Smooth muscle cell (in vitro differentiated cells): ENCODE measurements around the gene VMO1. TPM values are rescaled to one million over a fixed set of nuclear protein-coding genes. Genes with fewer than 3 reads are reported as not detected.

ENCODE experiments used
- DNase-seq: peaks from one replicate; lab custom pipeline; 2025; ENCODE audit not compliant: unreplicated experiment; lab: John Stamatoyannopoulos, UW
- H2AFZ ChIP-seq: fragments of 200-600 bp; sonication (generic); 2 replicates; pipeline ENCODE4 v1.6.0; 2016; ENCODE audit warnings: antibody characterized with exemption, low read depth, mild to moderate bottlenecking
- H3F3A ChIP-seq: fragments of 200-600 bp; sonication (generic); 2 replicates; pipeline ENCODE4 v1.6.0; 2017; ENCODE audit warnings: antibody characterized with exemption, low read depth
- H3K27ac ChIP-seq: fragments of 200-600 bp; sonication (generic); 2 replicates; pipeline ENCODE4 v1.5.1; 2016; ENCODE audit warnings: low read depth, mild to moderate bottlenecking
- H3K27me3 ChIP-seq: fragments of 200-600 bp; sonication (generic); 2 replicates; pipeline ENCODE4 v1.6.1; 2016; ENCODE audit warnings: low read depth, mild to moderate bottlenecking
- H3K36me3 ChIP-seq: fragments of 200-600 bp; sonication (generic); 2 replicates; pipeline ENCODE4 v1.5.1; 2016; ENCODE audit warnings: low read depth
- H3K4me1 ChIP-seq: fragments of 200-600 bp; sonication (generic); 2 replicates; pipeline ENCODE4 v1.5.1; 2016; ENCODE audit warnings: low read depth
- H3K4me2 ChIP-seq: fragments of 200-600 bp; sonication (generic); 2 replicates; pipeline ENCODE4 v1.6.0; 2016; ENCODE audit warnings: mild to moderate bottlenecking
- H3K4me3 ChIP-seq: fragments of 200-600 bp; sonication (generic); 2 replicates; pipeline ENCODE4 v1.5.1; 2016; ENCODE audit warnings: mild to moderate bottlenecking
- H3K79me2 ChIP-seq: fragments of 200-600 bp; sonication (generic); 2 replicates; pipeline ENCODE4 v1.6.0; 2016; ENCODE audit warnings: low read depth, mild to moderate bottlenecking
- H3K9ac ChIP-seq: fragments of 200-600 bp; sonication (generic); 2 replicates; pipeline ENCODE4 v1.6.0; 2016; ENCODE audit warnings: low read depth
- H3K9me3 ChIP-seq: fragments of 200-600 bp; sonication (generic); replicated peaks from 2 replicates; pipeline ENCODE4 v1.5.1; 2016; ENCODE audit warnings: low read depth
- H4K20me1 ChIP-seq: fragments of 200-600 bp; sonication (generic); 2 replicates; pipeline ENCODE4 v1.6.0; 2016; ENCODE audit warnings: low read depth
- WGBS: methylation state at CpG from one replicate; pipeline ENCODE4 v1.1.7; 2016; ENCODE audit warnings: low lambda C conversion rate; 5-methylcytosine and 5-hydroxymethylcytosine counted together
- polyA plus RNA-seq: library from polyadenylated mRNA; unstranded; fragments of >200 nt; fragmentation: Nextera tagmentation; extraction: Ambion mirVana; gene quantifications from 2 replicates; pipeline ENCODE4 v1.2.1, GENCODE V29; 2016
- total RNA-seq: library from RNA; depleted of rRNA; stranded (reverse); fragments of >200 nt; gene quantifications from 2 replicates; pipeline ENCODE4 v1.2.3, GENCODE V29; 2014
- TF ChIP-seq, protein P1 (sequence below): fragments of 200-600 bp; sonication (generic); IDR thresholded peaks from 2 replicates; pipeline ENCODE4 v1.5.1; 2017; ENCODE audit warnings: borderline replicate concordance, mild to moderate bottlenecking, antibody characterized with exemption; ENCODE audit not compliant: insufficient read depth, poor library complexity, severe bottlenecking

VMO1 gene
- total and polyA plus RNA-seq, 2 experiments from 2014 or later: 0.94 TPM; not detected in 1

DNA sequence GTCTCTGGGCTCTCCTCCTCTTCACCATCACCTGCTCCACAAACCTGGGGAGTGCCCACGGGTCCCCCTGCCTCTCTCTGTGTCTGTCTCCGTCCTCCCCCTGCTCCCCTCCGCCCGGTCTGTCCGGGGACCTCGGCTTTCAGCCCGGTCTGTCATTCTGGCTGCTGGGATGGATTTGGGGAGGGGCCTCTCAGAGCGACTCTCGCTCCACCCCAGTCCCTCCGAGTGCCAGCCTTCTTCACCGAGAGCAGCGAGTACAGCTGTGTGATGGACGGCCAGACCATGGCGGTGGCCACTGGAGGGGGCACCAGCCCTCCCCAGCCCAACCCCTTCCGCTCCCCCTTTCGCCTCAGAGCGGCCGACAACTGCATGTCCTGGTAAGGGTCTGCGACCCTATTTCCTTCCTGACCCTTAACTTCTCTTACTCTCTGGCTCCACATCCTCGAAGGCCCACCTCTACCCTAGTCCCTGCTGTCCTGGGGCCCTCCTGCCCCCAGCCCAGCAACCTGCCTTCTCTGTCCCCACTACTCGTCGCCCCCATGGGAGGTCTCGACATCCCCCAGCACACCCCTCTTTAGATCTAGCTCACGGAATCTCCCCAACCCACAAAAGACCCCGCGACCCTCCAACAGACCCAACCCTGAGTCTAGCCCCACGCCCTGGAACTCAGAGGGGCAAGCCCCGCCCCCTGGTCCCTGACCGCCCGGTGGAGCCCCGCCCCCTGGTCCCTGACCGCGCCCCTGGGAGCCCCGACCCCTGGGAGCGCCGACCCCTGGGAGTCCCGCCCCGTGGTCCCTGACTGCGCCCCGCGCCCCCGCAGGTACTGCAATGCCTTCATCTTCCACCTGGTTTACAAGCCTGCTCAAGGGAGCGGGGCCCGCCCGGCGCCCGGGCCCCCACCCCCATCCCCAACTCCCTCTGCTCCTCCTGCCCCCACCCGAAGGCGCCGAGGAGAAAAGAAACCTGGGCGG is 40.9 kb downstream of the VMO1 start:
- no peaks in the 10 kb centered on the region for H4K20me1 ChIP-seq
- H3K4me2 ChIP-seq: peak overlapping the region; percentile 69
- WGBS: 7% methylated on average over 38 of the region's 51 CpGs
- H3K9ac ChIP-seq: no peak overlapping the region
- peaks cover 6% of the 10 kb centered on the region for H3K4me1 ChIP-seq
- no peaks in the 10 kb centered on the region for H3K36me3 ChIP-seq
- peak overlapping the region; percentile 21 for H3K4me3 ChIP-seq
- peak overlapping the region; percentile 49 for H2AFZ ChIP-seq
- no peak for DNase-seq
- H3K27ac ChIP-seq: no peak overlapping the region
- H3K9me3 ChIP-seq: no peaks in the 10 kb centered on the region
- no peaks in the 10 kb centered on the region for H3K79me2 ChIP-seq
- peaks cover 65% of the 10 kb centered on the region for H3K27me3 ChIP-seq
- TF ChIP-seq, protein P1, sequence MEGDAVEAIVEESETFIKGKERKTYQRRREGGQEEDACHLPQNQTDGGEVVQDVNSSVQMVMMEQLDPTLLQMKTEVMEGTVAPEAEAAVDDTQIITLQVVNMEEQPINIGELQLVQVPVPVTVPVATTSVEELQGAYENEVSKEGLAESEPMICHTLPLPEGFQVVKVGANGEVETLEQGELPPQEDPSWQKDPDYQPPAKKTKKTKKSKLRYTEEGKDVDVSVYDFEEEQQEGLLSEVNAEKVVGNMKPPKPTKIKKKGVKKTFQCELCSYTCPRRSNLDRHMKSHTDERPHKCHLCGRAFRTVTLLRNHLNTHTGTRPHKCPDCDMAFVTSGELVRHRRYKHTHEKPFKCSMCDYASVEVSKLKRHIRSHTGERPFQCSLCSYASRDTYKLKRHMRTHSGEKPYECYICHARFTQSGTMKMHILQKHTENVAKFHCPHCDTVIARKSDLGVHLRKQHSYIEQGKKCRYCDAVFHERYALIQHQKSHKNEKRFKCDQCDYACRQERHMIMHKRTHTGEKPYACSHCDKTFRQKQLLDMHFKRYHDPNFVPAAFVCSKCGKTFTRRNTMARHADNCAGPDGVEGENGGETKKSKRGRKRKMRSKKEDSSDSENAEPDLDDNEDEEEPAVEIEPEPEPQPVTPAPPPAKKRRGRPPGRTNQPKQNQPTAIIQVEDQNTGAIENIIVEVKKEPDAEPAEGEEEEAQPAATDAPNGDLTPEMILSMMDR: no peak
- H3F3A ChIP-seq: no peaks in the 10 kb centered on the region

DNA sequence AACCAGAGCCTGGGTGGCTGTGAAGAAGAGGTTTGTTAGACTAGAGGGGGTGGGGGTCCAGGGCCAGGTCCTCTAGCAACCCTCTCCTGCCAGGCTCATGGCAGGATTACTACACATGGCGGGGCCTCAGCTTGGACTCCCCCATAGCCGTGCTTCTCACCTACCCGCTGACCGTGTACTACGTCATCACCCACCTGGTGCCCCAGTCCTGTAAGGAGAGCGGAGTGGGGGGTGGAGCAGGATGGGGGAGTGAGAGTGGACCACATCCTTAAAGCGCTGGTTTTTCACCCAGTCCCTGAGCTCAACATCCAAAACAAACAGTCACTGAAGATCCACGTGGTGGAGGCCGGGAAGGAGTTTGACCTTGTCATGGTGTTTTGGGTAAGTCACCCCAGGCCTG is 42.3 kb downstream of the VMO1 start:
- no peaks in the 10 kb centered on the region for H3K36me3 ChIP-seq
- no peaks in the 10 kb centered on the region for H4K20me1 ChIP-seq
- WGBS: 93% methylated on average over 9 of the region's 9 CpGs
- H3K79me2 ChIP-seq: no peaks in the 10 kb centered on the region
- H3K9ac ChIP-seq: no peak overlapping the region
- H3K4me3 ChIP-seq: no peak overlapping the region
- H3K9me3 ChIP-seq: no peaks in the 10 kb centered on the region
- TF ChIP-seq, protein P1: no peak
- H2AFZ ChIP-seq: no peak overlapping the region
- H3K27ac ChIP-seq: no peak overlapping the region
- H3K27me3 ChIP-seq: peaks cover 66% of the 10 kb centered on the region
- H3K4me2 ChIP-seq: no peak overlapping the region
- DNase-seq: no peak
- H3F3A ChIP-seq: no peaks in the 10 kb centered on the region
- H3K4me1 ChIP-seq: peaks cover 10% of the 10 kb centered on the region

DNA sequence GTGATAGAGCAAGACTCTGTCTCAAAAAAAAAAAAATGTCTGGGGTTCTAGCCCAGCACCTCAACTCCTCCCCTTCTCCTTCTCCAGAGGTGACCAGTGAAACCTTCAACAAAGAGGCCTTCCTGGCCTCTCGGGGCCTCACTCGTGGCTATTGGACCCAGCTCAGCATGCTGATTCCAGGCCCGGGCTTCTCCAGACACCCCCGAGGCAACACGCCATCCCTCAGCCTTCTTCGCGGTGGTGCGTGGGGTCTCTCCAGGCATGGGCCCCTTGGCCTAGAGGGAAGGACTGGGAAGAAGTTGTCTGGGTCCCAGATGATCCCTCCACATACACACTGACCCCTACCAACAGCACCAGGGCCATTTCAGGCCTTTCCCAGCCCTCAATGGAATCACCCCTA is 42.9 kb downstream of the VMO1 start:
- Histone ChIP-seq H3K4me1 (peaks cover 16% of the 10 kb centered on the region), H3K9me3 (no peaks in the 10 kb centered on the region), H3K36me3 (no peaks in the 10 kb centered on the region), H2AFZ (no peak overlapping the region), H3K4me3 (no peak overlapping the region), H4K20me1 (no peaks in the 10 kb centered on the region), H3K4me2 (no peak overlapping the region), H3F3A (no peaks in the 10 kb centered on the region), H3K27ac (no peak overlapping the region), H3K79me2 (no peaks in the 10 kb centered on the region), H3K9ac (no peak overlapping the region), H3K27me3 (peaks cover 69% of the 10 kb centered on the region)
- TF ChIP-seq, protein P1: no peak
- WGBS: 93% methylated on average over 8 of the region's 8 CpGs
- DNase-seq: no peak
